Body of pancreas (tissue), 4 donors: ENCODE data around the gene NCAPD3.

Source experiments
- CTCF ChIP-seq, 7 experiments: fragments of 450-650 bp in 4 of 7; fragments of 200-600 bp in 3 of 7; sonication (generic) in 3 of 7; IDR thresholded peaks; one replicate each; pipeline ENCODE4 v1.5.1; 2016 to 2019; ENCODE audit warnings: antibody characterized with exemption in 7 of 7
- POLR2A ChIP-seq, 3 donors: fragments of 450-650 bp; IDR thresholded peaks; one replicate each; pipeline ENCODE4 v1.6.1; 2016; ENCODE audit warnings: antibody characterized with exemption in 3 of 3, mild to moderate bottlenecking in 2 of 3

- TF ChIP-seq CTCF (IDR thresholded peaks at IDR 0.05), result no peak
- no peak for TF ChIP-seq POLR2A (IDR thresholded peaks at IDR 0.05)
Measured at GRCh38 chr11:134216816-134217215, 7.0 kb downstream of the NCAPD3 start.
